GM12878 (cell line): Measurements from ENCODE around the gene EXOC3L4. TPM values are rescaled to one million over a fixed set of nuclear protein-coding genes. Genes with fewer than 3 reads are reported as not detected.

Experiments
- ATAC-seq: fragments of 200-7000 bp; cut with Tn5 transposase; 3 replicates; pipeline ENCODE4 v1.9.1; 2020; ENCODE audit warnings: mild to moderate bottlenecking, moderate library complexity
- BruUV-seq: library from RNA; stranded (reverse); fragments of 400-500 nt; replicated peaks from 2 replicates; lab custom pipeline; 2021; lab: Mats Ljungman, UMichigan
- CTCF ChIA-PET: fragments of 300-600 bp; sonication (Branson Sonifier 250); formaldehyde crosslinking; extraction: SDS; loops from one replicate; lab custom pipeline; 2021; ENCODE audit warnings: inconsistent platforms; lab: Yijun Ruan, JAX
- POLR2A ChIA-PET: fragments of 350-600 bp; formaldehyde crosslinking; extraction: SDS; loops from one replicate; lab custom pipeline; 2021; ENCODE audit warnings: inconsistent platforms; lab: Charles Lee
- RAD21 ChIA-PET: fragments of 300-600 bp; sonication (Branson Sonifier 250); formaldehyde crosslinking; loops from one replicate; lab custom pipeline; 2023; ENCODE audit warnings: antibody characterized with exemption; ENCODE audit not compliant: unreplicated experiment; lab: Charles Lee
- SMC1A ChIA-PET: fragments of 300-600 bp; sonication (Branson Sonifier 250); formaldehyde crosslinking; loops from one replicate; lab custom pipeline; 2023; ENCODE audit not compliant: unreplicated experiment, uncharacterized antibody; lab: Charles Lee
- DNase-seq: peaks from one replicate; pipeline ENCODE4 v3.0.0-alpha.2; 2011; ENCODE audit warnings: low read depth, low spot score
- FAIRE-seq: peaks from 3 replicates; lab custom pipeline; 2011; peaks lifted over from hg19 to GRCh38; lab: Jason Lieb, UNC
- H2AFZ ChIP-seq: 2 replicates; pipeline ENCODE4 v1.6.0; 2011; ENCODE audit warnings: low read depth, low read length, control low read depth; ENCODE audit not compliant: control insufficient read depth
- H3K27ac ChIP-seq: 2 replicates; pipeline ENCODE4 v1.5.1; 2011; ENCODE audit warnings: control low read depth; ENCODE audit not compliant: control insufficient read depth, insufficient read depth
- H3K27me3 ChIP-seq, 2 experiments: replicated peaks in 1 of 2; 2 replicates each; pipeline versions ENCODE4 v1.6.0 to v1.6.1; 2011; ENCODE audit warnings: low read length in 1 of 2; ENCODE audit not compliant: control insufficient read depth in 2 of 2, insufficient read depth in 2 of 2
- H3K36me3 ChIP-seq, 2 experiments: 2 replicates each; pipeline ENCODE4 v1.5.1; 2011; ENCODE audit warnings: low read length in 1 of 2; ENCODE audit not compliant: control insufficient read depth in 2 of 2, insufficient read depth in 2 of 2
- H3K4me1 ChIP-seq: 2 replicates; pipeline ENCODE4 v1.6.1; 2011; ENCODE audit warnings: mild to moderate bottlenecking, low read length, moderate library complexity, mixed read lengths; ENCODE audit not compliant: control insufficient read depth, insufficient read depth
- H3K4me2 ChIP-seq: 2 replicates; pipeline ENCODE4 v1.6.0; 2011; ENCODE audit warnings: control low read depth; ENCODE audit not compliant: control insufficient read depth, insufficient read depth
- H3K4me3 ChIP-seq: fragments of 200-600 bp; sonication (generic); 2 replicates; pipeline ENCODE4 v1.5.1; 2016
- H3K79me2 ChIP-seq: 2 replicates; pipeline ENCODE4 v1.6.0; 2011; ENCODE audit warnings: low read length; ENCODE audit not compliant: control insufficient read depth, insufficient read depth
- H3K9ac ChIP-seq: 2 replicates; pipeline ENCODE4 v1.8.0; 2011; ENCODE audit warnings: low read length, control low read depth, mixed read lengths; ENCODE audit not compliant: control insufficient read depth, insufficient read depth
- H3K9me3 ChIP-seq: replicated peaks from 3 replicates; pipeline ENCODE4 v1.5.1; 2011; ENCODE audit warnings: mild to moderate bottlenecking, low read length; ENCODE audit not compliant: control insufficient read depth, insufficient read depth
- H4K20me1 ChIP-seq: 2 replicates; pipeline ENCODE4 v1.6.0; 2011; ENCODE audit not compliant: control insufficient read depth, insufficient read depth
- CTCF ChIP-seq, 3 experiments: IDR thresholded peaks in 2 of 3; conservative IDR thresholded peaks in 1 of 3; 2 replicates each; pipeline ENCODE4 v1.5.1; 2011; ENCODE audit warnings: low read depth in 3 of 3, low read length in 3 of 3, mild to moderate bottlenecking in 3 of 3, control low read depth in 2 of 3, moderate library complexity in 2 of 3, inconsistent platforms in 1 of 3, mixed read lengths in 1 of 3; ENCODE audit not compliant: control insufficient read depth in 2 of 3, insufficient read depth in 1 of 3; ENCODE audit errors: extremely low read depth in 1 of 3
- WGBS: methylation state at CpG from one replicate; pipeline ENCODE4 v1.1.6; 2016; ENCODE audit warnings: low lambda C conversion rate; ENCODE audit not compliant: insufficient replicate concordance, insufficient coverage; ENCODE audit errors: missing lambda C conversion rate; 5-methylcytosine and 5-hydroxymethylcytosine counted together
- in situ Hi-C: fragments of 300-500 bp; cut with MboI; formaldehyde crosslinking; loops from 9 replicates; pipeline ENCODE4 v1.14.3; 2018; ENCODE audit warnings: mixed read lengths
- intact Hi-C: fragments of 100-400 bp; cut with micrococcal nuclease; formaldehyde crosslinking; loops from one replicate; pipeline ENCODE4 v1.14.2; 2022; ENCODE audit not compliant: unreplicated experiment
- polyA plus RNA-seq, 11 experiments: library from polyadenylated mRNA; depleted of rRNA in 4 of 11; unstranded in 6 of 11; stranded (reverse) in 5 of 11; fragments of >200 nt; fragmentation: Nextera tagmentation in 4 of 11; fragmentation: Illumina TruSeq in 1 of 11; extraction: Ambion mirVana in 4 of 11; extraction: Trizol in 1 of 11; gene quantifications; 1 replicate in 1 of 11; 2 replicates in 10 of 11; pipeline versions ENCODE4 v1.2.1 to v1.2.3, GENCODE V29; 2011 to 2016; ENCODE audit warnings: inconsistent platforms in 2 of 11, missing spikeins in 2 of 11, low read depth in 1 of 11
- total RNA-seq, 4 experiments: library from RNA; depleted of rRNA in 3 of 4; stranded (reverse); fragments of >200 nt in 3 of 4; fragmentation: Illumina TruSeq in 1 of 4; extraction: Trizol in 1 of 4; gene quantifications; 2 replicates each; pipeline versions ENCODE4 v1.2.1 to v1.2.3, GENCODE V29; 2013 to 2021
- TF ChIP-seq, protein P1 (sequence below): fragments of 450-650 bp; IDR thresholded peaks from 2 replicates; pipeline ENCODE4 v1.6.1; 2017; ENCODE audit warnings: mild to moderate bottlenecking, moderate library complexity

The EXOC3L4 gene
- total and polyA plus RNA-seq, 10 of the 15 experiments (the other 5 are each of a cell fraction or from before 2014, with no cell fraction given), result not detected

DNA sequence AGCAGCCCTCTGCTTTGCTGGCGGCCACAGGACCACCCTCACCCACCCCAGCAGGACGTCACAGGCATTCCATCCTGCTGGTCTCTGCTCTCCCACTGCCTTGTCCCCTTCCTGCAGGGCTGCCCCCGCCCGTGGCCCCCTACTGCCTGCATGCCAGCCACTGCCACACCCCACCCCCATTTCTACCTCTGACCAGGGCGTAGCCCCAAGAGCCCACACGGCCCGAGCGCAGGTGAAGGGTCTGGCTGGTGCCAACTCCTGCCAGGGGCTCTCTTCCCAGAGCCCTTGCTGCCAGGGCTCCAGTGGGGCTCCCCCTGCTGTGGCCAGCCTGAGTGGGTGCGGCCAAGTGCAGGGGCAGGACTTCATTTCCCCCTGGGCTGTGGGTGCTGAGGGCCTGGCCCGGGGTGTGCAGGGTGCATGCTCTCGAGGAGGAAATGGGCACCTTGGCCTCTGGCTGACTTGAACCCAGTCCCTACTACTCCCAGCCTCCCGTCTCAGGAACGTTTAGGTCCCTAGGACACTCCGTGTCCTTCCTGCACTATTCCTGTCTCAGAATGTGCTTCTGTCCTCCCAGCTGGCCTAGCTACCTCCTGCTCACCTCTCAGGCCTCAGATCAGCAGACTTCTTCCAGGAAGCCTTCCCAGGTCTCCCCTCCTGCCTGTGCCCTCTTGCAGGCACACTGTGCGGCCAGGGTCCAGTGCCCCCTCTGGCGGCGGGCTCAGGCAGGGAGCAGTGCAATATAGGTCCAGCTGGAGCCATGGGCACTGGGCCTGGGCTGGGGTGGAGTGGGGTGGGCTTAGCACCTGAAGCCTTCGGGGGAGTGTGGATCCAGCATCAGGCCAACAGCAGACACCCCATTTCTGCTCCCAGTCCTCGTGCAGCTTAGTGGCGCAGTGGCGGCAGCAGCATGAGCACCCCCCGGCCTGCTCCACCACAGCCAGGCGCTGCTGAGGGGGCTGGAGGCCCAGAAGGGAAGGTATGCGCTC, 9.1 kb upstream of the EXOC3L4 start:
- Histone ChIP-seq H3K4me1 (no peaks in the 10 kb centered on the region), H4K20me1 (no peaks in the 10 kb centered on the region), H3K4me3 (no peak overlapping the region), H3K9me3 (no peaks in the 10 kb centered on the region), H3K9ac (no peak overlapping the region), H3K27me3 (peaks cover 0 to 2% of the 10 kb centered on the region in 2 experiments; a peak in 2 of 4 replicates), H3K36me3 (no peaks in the 10 kb centered on the region), H3K4me2 (no peak overlapping the region), H3K27ac (no peak overlapping the region), H3K79me2 (no peaks in the 10 kb centered on the region), H2AFZ (no peak overlapping the region)
- FAIRE-seq, result no peak
- BruUV-seq, result no TSS peak
- ChIA-PET CTCF (interaction anchor here (0.6 kb wide), 1 partner anchor 1753 kb away, joined by 3 read pairs; no protein-coding TSS in a partner anchor), SMC1A (no interaction called here), POLR2A (interaction anchor here (0.6 kb wide), 1 partner anchor 211 kb away, joined by 3 read pairs; no protein-coding TSS in a partner anchor), RAD21 (no interaction called here)
- peak; percentile 29; the same call in 1 of the 3 replicates for ATAC-seq
- 26% methylated on average over 20 of the region's 24 CpGs for WGBS
- intact Hi-C loops, result no loop called here
- peak in 2 of 3 experiments; percentile 18 to 24; a peak in 2 of 6 replicates for TF ChIP-seq CTCF (IDR thresholded peaks at IDR 0.05 in 2 of 3, conservative IDR thresholded peaks at IDR 0.05 in 1 of 3; ENCODE audit: control insufficient read depth in 2 of 3, extremely low read depth in 1 of 3, insufficient read depth in 1 of 3, low read depth in 3 of 3, low read length in 3 of 3)
- TF ChIP-seq, protein P1, sequence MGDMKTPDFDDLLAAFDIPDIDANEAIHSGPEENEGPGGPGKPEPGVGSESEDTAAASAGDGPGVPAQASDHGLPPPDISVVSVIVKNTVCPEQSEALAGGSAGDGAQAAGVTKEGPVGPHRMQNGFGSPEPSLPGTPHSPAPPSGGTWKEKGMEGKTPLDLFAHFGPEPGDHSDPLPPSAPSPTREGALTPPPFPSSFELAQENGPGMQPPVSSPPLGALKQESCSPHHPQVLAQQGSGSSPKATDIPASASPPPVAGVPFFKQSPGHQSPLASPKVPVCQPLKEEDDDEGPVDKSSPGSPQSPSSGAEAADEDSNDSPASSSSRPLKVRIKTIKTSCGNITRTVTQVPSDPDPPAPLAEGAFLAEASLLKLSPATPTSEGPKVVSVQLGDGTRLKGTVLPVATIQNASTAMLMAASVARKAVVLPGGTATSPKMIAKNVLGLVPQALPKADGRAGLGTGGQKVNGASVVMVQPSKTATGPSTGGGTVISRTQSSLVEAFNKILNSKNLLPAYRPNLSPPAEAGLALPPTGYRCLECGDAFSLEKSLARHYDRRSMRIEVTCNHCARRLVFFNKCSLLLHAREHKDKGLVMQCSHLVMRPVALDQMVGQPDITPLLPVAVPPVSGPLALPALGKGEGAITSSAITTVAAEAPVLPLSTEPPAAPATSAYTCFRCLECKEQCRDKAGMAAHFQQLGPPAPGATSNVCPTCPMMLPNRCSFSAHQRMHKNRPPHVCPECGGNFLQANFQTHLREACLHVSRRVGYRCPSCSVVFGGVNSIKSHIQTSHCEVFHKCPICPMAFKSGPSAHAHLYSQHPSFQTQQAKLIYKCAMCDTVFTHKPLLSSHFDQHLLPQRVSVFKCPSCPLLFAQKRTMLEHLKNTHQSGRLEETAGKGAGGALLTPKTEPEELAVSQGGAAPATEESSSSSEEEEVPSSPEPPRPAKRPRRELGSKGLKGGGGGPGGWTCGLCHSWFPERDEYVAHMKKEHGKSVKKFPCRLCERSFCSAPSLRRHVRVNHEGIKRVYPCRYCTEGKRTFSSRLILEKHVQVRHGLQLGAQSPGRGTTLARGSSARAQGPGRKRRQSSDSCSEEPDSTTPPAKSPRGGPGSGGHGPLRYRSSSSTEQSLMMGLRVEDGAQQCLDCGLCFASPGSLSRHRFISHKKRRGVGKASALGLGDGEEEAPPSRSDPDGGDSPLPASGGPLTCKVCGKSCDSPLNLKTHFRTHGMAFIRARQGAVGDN, result no peak
- in situ Hi-C loops, result no loop called here
- DNase-seq, result no peak
